ENCODE measurements around the gene CAMK2D.

- TF ChIP-seq EGR1 (IDR thresholded peaks at IDR 0.05; ENCODE audit: low read depth in 2 of 2) = no peak
- TF ChIP-seq, protein P1, sequence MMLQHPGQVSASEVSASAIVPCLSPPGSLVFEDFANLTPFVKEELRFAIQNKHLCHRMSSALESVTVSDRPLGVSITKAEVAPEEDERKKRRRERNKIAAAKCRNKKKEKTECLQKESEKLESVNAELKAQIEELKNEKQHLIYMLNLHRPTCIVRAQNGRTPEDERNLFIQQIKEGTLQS (IDR thresholded peaks at IDR 0.05) = no peak
- TF ChIP-seq CTCF (IDR thresholded peaks at IDR 0.05; ENCODE audit: low read depth, low read length, missing input control) = no peak
- no peak for TF ChIP-seq MAX (IDR thresholded peaks at IDR 0.05)
- no peak for TF ChIP-seq RAD21 (IDR thresholded peaks at IDR 0.05)
- peak; percentile 44 to 75 for TF ChIP-seq JUND (IDR thresholded peaks at IDR 0.05)
- TF ChIP-seq, protein P2, sequence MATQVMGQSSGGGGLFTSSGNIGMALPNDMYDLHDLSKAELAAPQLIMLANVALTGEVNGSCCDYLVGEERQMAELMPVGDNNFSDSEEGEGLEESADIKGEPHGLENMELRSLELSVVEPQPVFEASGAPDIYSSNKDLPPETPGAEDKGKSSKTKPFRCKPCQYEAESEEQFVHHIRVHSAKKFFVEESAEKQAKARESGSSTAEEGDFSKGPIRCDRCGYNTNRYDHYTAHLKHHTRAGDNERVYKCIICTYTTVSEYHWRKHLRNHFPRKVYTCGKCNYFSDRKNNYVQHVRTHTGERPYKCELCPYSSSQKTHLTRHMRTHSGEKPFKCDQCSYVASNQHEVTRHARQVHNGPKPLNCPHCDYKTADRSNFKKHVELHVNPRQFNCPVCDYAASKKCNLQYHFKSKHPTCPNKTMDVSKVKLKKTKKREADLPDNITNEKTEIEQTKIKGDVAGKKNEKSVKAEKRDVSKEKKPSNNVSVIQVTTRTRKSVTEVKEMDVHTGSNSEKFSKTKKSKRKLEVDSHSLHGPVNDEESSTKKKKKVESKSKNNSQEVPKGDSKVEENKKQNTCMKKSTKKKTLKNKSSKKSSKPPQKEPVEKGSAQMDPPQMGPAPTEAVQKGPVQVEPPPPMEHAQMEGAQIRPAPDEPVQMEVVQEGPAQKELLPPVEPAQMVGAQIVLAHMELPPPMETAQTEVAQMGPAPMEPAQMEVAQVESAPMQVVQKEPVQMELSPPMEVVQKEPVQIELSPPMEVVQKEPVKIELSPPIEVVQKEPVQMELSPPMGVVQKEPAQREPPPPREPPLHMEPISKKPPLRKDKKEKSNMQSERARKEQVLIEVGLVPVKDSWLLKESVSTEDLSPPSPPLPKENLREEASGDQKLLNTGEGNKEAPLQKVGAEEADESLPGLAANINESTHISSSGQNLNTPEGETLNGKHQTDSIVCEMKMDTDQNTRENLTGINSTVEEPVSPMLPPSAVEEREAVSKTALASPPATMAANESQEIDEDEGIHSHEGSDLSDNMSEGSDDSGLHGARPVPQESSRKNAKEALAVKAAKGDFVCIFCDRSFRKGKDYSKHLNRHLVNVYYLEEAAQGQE (IDR thresholded peaks at IDR 0.05) = no peak
- TF ChIP-seq, protein P3, sequence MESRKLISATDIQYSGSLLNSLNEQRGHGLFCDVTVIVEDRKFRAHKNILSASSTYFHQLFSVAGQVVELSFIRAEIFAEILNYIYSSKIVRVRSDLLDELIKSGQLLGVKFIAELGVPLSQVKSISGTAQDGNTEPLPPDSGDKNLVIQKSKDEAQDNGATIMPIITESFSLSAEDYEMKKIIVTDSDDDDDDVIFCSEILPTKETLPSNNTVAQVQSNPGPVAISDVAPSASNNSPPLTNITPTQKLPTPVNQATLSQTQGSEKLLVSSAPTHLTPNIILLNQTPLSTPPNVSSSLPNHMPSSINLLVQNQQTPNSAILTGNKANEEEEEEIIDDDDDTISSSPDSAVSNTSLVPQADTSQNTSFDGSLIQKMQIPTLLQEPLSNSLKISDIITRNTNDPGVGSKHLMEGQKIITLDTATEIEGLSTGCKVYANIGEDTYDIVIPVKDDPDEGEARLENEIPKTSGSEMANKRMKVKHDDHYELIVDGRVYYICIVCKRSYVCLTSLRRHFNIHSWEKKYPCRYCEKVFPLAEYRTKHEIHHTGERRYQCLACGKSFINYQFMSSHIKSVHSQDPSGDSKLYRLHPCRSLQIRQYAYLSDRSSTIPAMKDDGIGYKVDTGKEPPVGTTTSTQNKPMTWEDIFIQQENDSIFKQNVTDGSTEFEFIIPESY (IDR thresholded peaks at IDR 0.05) = no peak
- no peak for TF ChIP-seq GABPA (IDR thresholded peaks at IDR 0.05 in 1 of 2, conservative IDR thresholded peaks at IDR 0.05 in 1 of 2)
- no peak for TF ChIP-seq YY1 (IDR thresholded peaks at IDR 0.05)
- no peak for TF ChIP-seq TAF1 (conservative IDR thresholded peaks at IDR 0.05)
- TF ChIP-seq SP1 (IDR thresholded peaks at IDR 0.05) = peak; percentile 10
- TF ChIP-seq HNF4A (conservative IDR thresholded peaks at IDR 0.05) = no peak
- TF ChIP-seq RXRA (IDR thresholded peaks at IDR 0.05) = no peak
These were observed 220.7 kb downstream of the CAMK2D start for GRCh38 chr4:113540859-113541258.
